Measurements from ENCODE around the gene C1QTNF8. TPM values are rescaled to one million over a fixed set of nuclear protein-coding genes. Genes with fewer than 3 reads are reported as not detected.

The C1QTNF8 gene
- total RNA-seq, 1 experiment from 2014 or later = not detected

DNA sequence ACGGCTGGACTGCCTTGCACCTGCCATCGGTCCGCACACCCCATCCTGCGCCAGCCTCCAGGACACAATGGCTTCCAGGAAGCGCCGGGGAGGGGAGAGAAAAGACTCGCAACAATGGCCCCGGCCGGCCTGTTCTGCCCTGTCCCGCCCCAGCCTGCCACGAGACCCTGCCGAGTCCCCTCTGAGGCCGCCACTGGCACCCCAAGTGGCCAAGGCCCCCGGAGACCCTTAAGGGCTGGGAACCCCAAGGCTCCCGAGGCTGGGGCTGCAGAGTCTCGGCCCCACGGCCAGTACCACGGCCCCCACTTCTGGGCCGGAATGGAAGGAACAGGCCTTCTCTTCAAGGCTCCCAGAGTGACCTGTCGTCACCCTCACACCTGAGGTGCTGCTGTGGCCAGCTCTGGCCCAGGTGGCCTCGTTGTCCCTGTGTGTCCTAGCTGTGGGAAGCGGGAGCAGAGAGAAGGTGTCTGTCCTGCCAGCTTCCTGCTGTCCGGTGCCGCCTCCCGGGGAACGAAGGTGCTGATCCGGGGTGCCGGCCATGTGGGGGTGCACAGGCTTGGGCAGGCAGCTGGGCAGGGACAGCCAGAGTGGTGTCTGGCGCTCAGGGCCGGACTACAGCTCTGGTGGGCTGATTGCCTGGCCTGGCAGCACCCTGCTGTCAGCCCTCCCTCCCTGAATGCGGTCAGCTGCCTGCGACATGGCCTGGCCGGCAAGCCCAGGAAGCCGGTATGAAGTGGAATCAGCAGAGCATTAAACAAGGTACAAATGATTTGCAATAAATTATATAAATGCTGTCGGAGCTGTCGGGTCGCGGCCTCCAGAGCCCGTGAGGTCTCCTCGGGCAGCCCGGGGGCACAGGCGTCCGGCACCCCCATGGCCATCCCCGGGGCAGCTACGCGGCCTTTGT, 48.7 kb upstream of the C1QTNF8 start:
- Histone ChIP-seq H2AFZ (ENCODE audit: low read length) (no peak overlapping the region), H4K5ac (ENCODE audit: insufficient read length, low read depth, low read length) (no peak overlapping the region), H3K56ac (ENCODE audit: insufficient read length, low read depth, low read length) (no peak overlapping the region), H3K27me3 (ENCODE audit: insufficient read depth, low read length) (no peaks in the 10 kb centered on the region), H3K4me1 (ENCODE audit: insufficient read depth, low read length) (no peaks in the 10 kb centered on the region), H3K4ac (ENCODE audit: low read depth, low read length) (no peak overlapping the region), H2BK5ac (ENCODE audit: insufficient read length, low read length) (no peak overlapping the region), H3K27ac (ENCODE audit: insufficient read length, low read depth, low read length) (no peak overlapping the region), H3K9ac (ENCODE audit: extremely low read depth, insufficient read length, low read length) (no peak overlapping the region), H2BK12ac (ENCODE audit: insufficient read length, low read depth, low read length) (no peak overlapping the region), H2BK20ac (ENCODE audit: low read depth, low read length, poor library complexity, severe bottlenecking) (no peak overlapping the region), H3K4me2 (ENCODE audit: insufficient read depth, insufficient read length, low read length) (no peak overlapping the region), H4K20me1 (ENCODE audit: control insufficient read depth, insufficient read depth, insufficient read length) (no peaks in the 10 kb centered on the region), H3K9me3 (ENCODE audit: control insufficient read depth, low read depth, low read length) (no peaks in the 10 kb centered on the region), H3K14ac (ENCODE audit: insufficient read depth, low read length) (peak overlapping the region; percentile 50; the same call in 1 of the 2 replicates), H4K8ac (replicated peaks; ENCODE audit: insufficient read length, low read depth, low read length) (no peak overlapping the region), H2AK5ac (ENCODE audit: insufficient read length, low read length) (no peak overlapping the region), H2BK120ac (ENCODE audit: low read depth, low read length, poor library complexity, severe bottlenecking) (no peak overlapping the region), H3K79me1 (ENCODE audit: insufficient read depth, low read depth, low read length, poor library complexity, severe bottlenecking) (no peaks in the 10 kb centered on the region), H3K23me2 (ENCODE audit: insufficient read length, low read depth, low read length, poor library complexity, severe bottlenecking) (no peaks in the 10 kb centered on the region), H3K79me2 (ENCODE audit: insufficient read depth, low read length) (no peaks in the 10 kb centered on the region), H2BK15ac (ENCODE audit: low read depth, low read length) (no peak overlapping the region), H4K91ac (ENCODE audit: insufficient read length, low read depth, low read length) (no peak overlapping the region), H3K18ac (ENCODE audit: insufficient read length, low read depth, low read length) (no peak overlapping the region), H3T11ph (ENCODE audit: low read length) (no peak overlapping the region), H3K23ac (ENCODE audit: insufficient read length, low read depth, low read length) (no peak overlapping the region)
- peaks cover 2 to 16% of the 10 kb centered on the region in 2 experiments; a peak in 3 of 4 replicates for H3K4me1 Mint-ChIP-seq
- no peak overlapping the region for H3K4me3 Mint-ChIP-seq
- no peak for TF ChIP-seq CTCF (conservative IDR thresholded peaks at IDR 0.05)
- peaks cover 27% of the 10 kb centered on the region for H3K27me3 Mint-ChIP-seq (ENCODE audit: low read depth)
- H3K27ac Mint-ChIP-seq = no peak overlapping the region
- DNase-seq = no peak
- WGBS (ENCODE audit: extremely low coverage, insufficient read length, low lambda C conversion rate) = no CpG with 5 or more reads among the region's 46 CpGs
- H3K9me3 Mint-ChIP-seq = peaks cover 9 to 16% of the 10 kb centered on the region in 2 experiments
- peaks cover 4 to 12% (median 5%) of the 10 kb centered on the region in 3 experiments; a peak in 5 of 7 replicates for H3K36me3 Mint-ChIP-seq (ENCODE audit: insufficient read depth in 1 of 3, low read depth in 3 of 3)
